ENCODE measurements around the gene ACOT7. TPM values are rescaled to one million over a fixed set of nuclear protein-coding genes. Genes with fewer than 3 reads are reported as not detected.

Gene ACOT7
- total and polyA plus RNA-seq, 2 donors (not counting 1 experiment from before 2014, with no cell fraction given), result 4.2 to 4.6 TPM

DNA sequence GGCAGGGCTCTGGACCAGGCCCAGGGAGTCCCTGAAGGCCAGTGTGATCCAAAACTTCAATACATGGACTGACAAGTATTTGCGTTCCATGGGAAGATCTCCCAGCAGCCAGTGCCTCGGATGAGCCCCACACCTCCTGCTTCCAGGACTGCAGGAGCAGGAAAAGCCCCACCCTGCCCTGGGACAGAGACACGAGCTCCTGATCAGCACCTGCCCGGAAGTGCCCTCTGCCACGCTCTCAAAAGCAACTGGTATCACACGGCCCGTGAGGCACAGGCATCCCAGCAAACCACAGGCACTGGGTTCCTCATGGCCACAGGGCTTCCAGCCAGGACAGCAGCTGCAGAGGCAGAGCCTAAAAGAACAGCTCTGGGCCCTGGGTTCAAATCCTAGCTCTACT lies 48.6 kb downstream of the ACOT7 start:
- Mint-ChIP-seq H3K4me3 (no peak overlapping the region), H3K27ac (no peak overlapping the region), H3K4me1 (peaks cover 6% of the 10 kb centered on the region), H3K9me3 (ENCODE audit: insufficient read depth) (no peaks in the 10 kb centered on the region), H3K27me3 (no peaks in the 10 kb centered on the region)
- ATAC-seq (ENCODE audit: low read depth), result no peak
- Histone ChIP-seq H3K9ac (ENCODE audit: low read length) (no peak overlapping the region), H3K4me1 (ENCODE audit: control insufficient read depth in 2 of 2, insufficient read depth in 2 of 2, low read length in 2 of 2) (peaks cover 2 to 10% of the 10 kb centered on the region in 2 donors), H3K36me3 (replicated peaks in 1 of 2; ENCODE audit: control extremely low read depth in 1 of 2, control insufficient read depth in 1 of 2, extremely low read depth in 1 of 2, insufficient read depth in 2 of 2, low read length in 1 of 2) (no peaks in the 10 kb centered on the region), H3K4me2 (replicated peaks; ENCODE audit: low read depth, low read length, poor library complexity, severe bottlenecking) (no peak overlapping the region), H3K27me3 (replicated peaks in 1 of 4; ENCODE audit: control extremely low read depth in 1 of 4, control insufficient read depth in 3 of 4, insufficient read depth in 4 of 4, low read length in 3 of 4) (no peaks in the 10 kb centered on the region), H3K79me2 (ENCODE audit: control insufficient read depth, insufficient read depth, low read length) (no peaks in the 10 kb centered on the region), H2AFZ (ENCODE audit: insufficient read depth, low read depth, low read length, poor library complexity, severe bottlenecking) (no peak overlapping the region), H3K4me3 (ENCODE audit: control extremely low read depth in 1 of 5, extremely low read depth in 1 of 5, insufficient read depth in 1 of 5, low read depth in 2 of 5, low read length in 4 of 5) (no peak overlapping the region), H3K9me3 (ENCODE audit: control extremely low read depth in 1 of 3, control insufficient read depth in 2 of 3, insufficient read depth in 1 of 3, low read length in 2 of 3) (no peaks in the 10 kb centered on the region), H3K27ac (ENCODE audit: low read length in 2 of 2) (no peak overlapping the region), H4K20me1 (ENCODE audit: control insufficient read depth, insufficient read depth, low read length, poor library complexity, severe bottlenecking) (no peaks in the 10 kb centered on the region)
- WGBS (ENCODE audit: insufficient coverage), result 94% methylated on average over 7 of the region's 7 CpGs
- ChIA-PET CTCF (interaction anchor here (1.2 to 1.6 kb wide), 2 partner anchors 60 to 68 kb away, joined by 3 to 4 read pairs; no protein-coding TSS in a partner anchor), POLR2A (no interaction called here)
- DNase-seq, result no peak
- TF ChIP-seq, protein P1, sequence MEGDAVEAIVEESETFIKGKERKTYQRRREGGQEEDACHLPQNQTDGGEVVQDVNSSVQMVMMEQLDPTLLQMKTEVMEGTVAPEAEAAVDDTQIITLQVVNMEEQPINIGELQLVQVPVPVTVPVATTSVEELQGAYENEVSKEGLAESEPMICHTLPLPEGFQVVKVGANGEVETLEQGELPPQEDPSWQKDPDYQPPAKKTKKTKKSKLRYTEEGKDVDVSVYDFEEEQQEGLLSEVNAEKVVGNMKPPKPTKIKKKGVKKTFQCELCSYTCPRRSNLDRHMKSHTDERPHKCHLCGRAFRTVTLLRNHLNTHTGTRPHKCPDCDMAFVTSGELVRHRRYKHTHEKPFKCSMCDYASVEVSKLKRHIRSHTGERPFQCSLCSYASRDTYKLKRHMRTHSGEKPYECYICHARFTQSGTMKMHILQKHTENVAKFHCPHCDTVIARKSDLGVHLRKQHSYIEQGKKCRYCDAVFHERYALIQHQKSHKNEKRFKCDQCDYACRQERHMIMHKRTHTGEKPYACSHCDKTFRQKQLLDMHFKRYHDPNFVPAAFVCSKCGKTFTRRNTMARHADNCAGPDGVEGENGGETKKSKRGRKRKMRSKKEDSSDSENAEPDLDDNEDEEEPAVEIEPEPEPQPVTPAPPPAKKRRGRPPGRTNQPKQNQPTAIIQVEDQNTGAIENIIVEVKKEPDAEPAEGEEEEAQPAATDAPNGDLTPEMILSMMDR (IDR thresholded peaks at IDR 0.05), result no peak
- TF ChIP-seq EZH2 (IDR thresholded peaks at IDR 0.05; ENCODE audit: borderline replicate concordance, insufficient read depth, low read depth, low read length, poor library complexity, severe bottlenecking), result no peak
- intact Hi-C loops (cut with micrococcal nuclease), result no loop called here

DNA sequence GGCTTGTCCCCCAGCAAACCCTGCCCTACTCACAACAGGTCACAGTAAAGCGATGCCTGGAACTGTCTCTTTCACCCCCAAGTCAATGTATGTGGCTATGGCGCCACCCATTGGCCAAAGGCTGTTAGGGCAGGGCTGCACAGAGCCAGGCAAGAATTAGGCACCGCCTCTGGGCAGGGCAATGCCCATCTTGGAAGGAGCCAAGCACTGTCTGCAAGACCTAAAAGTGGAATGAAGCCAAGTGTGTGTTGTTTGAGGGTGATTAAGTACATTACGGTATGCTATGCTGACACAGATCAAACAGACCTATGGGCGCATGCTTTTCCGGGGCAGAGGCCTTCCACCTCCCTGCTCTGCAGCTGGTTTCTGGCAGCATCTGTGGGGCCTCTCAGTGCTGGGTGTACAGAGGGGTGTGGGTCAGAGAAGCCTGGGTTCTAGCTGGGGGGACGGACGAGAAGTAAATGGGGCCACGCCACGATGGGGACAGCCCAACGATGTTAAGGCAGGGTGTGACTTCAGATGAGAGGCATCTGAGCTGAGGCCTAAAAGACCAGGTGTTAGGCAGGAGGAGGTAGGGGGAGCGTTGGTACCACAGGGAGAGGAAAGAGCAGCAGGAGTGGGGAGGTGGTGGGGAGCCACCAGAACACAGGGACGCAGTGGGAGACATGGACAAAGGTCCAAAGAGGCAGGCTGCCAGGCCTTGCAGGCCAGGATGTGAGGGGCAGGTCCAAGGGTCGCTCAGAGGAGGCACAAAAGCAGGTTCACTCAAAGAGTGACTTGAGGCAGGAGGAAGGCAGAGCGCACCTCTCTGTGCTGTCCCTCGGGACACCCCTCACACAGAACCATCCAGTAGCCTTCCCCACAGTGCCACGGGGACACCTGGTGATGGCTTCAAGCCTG lies 49.8 kb downstream of the ACOT7 start:
- intact Hi-C loops (cut with micrococcal nuclease), result loop anchor here (5.0 kb wide), 1 partner anchor 96 kb away; no protein-coding TSS in a partner anchor
- H3K9ac ChIP-seq (ENCODE audit: low read length), result no peak overlapping the region
- POLR2A ChIA-PET, result no interaction called here
- no peak overlapping the region for H3K4me2 ChIP-seq (replicated peaks; ENCODE audit: low read depth, low read length, poor library complexity, severe bottlenecking)
- H3K4me3 ChIP-seq (ENCODE audit: control extremely low read depth in 1 of 5, extremely low read depth in 1 of 5, insufficient read depth in 1 of 5, low read depth in 2 of 5, low read length in 4 of 5), result no peak overlapping the region
- H3K27ac ChIP-seq (ENCODE audit: low read length in 2 of 2), result no peak overlapping the region
- peak; percentile 54 for ATAC-seq (ENCODE audit: low read depth)
- H3K4me3 Mint-ChIP-seq, result no peak overlapping the region
- H3K36me3 ChIP-seq (replicated peaks in 1 of 2; ENCODE audit: control extremely low read depth in 1 of 2, control insufficient read depth in 1 of 2, extremely low read depth in 1 of 2, insufficient read depth in 2 of 2, low read length in 1 of 2), result no peaks in the 10 kb centered on the region
- H3K9me3 Mint-ChIP-seq (ENCODE audit: insufficient read depth), result no peaks in the 10 kb centered on the region
- 90% methylated on average over 15 of the region's 17 CpGs for WGBS (ENCODE audit: insufficient coverage)
- TF ChIP-seq, protein P1 (IDR thresholded peaks at IDR 0.05), result peak; percentile 63
- no peak for TF ChIP-seq EZH2 (IDR thresholded peaks at IDR 0.05; ENCODE audit: borderline replicate concordance, insufficient read depth, low read depth, low read length, poor library complexity, severe bottlenecking)
- peaks cover 2 to 9% of the 10 kb centered on the region in 2 donors for H3K4me1 ChIP-seq (ENCODE audit: control insufficient read depth in 2 of 2, insufficient read depth in 2 of 2, low read length in 2 of 2)
- no peaks in the 10 kb centered on the region for H3K27me3 Mint-ChIP-seq
- H4K20me1 ChIP-seq (ENCODE audit: control insufficient read depth, insufficient read depth, low read length, poor library complexity, severe bottlenecking), result no peaks in the 10 kb centered on the region
- H3K27ac Mint-ChIP-seq, result no peak overlapping the region
- no peaks in the 10 kb centered on the region for H3K79me2 ChIP-seq (ENCODE audit: control insufficient read depth, insufficient read depth, low read length)
- CTCF ChIA-PET, result interaction anchor here (1.6 kb wide), 1 partner anchor 61 kb away, joined by 4 read pairs; no protein-coding TSS in a partner anchor
- H3K9me3 ChIP-seq (ENCODE audit: control extremely low read depth in 1 of 3, control insufficient read depth in 2 of 3, insufficient read depth in 1 of 3, low read length in 2 of 3), result no peaks in the 10 kb centered on the region
- H2AFZ ChIP-seq (ENCODE audit: insufficient read depth, low read depth, low read length, poor library complexity, severe bottlenecking), result no peak overlapping the region
- DNase-seq, result peak; percentile 43
- no peaks in the 10 kb centered on the region for H3K27me3 ChIP-seq (replicated peaks in 1 of 4; ENCODE audit: control extremely low read depth in 1 of 4, control insufficient read depth in 3 of 4, insufficient read depth in 4 of 4, low read length in 3 of 4)
- H3K4me1 Mint-ChIP-seq, result peaks cover 6% of the 10 kb centered on the region
